ENCODE data around the gene DIRAS2.

The DIRAS2 gene

DNA sequence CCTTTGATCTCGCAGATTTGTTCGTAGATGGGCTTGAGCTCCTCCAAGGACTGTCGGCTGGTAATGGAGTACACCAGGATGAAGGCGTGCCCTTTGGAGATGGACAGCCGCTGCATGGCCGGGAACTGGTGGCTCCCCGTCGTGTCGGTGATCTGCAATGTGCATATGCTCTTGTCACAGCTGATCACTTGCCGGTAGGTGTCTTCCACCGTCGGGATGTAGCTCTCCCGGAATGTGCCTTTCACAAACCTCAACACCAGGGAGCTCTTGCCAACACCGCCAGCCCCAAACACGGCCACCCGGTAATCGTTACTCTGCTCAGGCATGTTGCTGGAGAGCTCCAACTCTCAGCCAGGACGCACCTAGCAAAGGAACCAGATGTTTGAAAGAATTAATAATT is 29.1 kb downstream of the DIRAS2 start:
- Histone ChIP-seq H3K27ac (ENCODE audit: low read length) (no peak overlapping the region), H3K9me3 (ENCODE audit: control insufficient read depth in 2 of 2, low read length in 2 of 2) (no peaks in the 10 kb centered on the region), H3K4me1 (ENCODE audit: control insufficient read depth, insufficient read depth, low read length) (no peaks in the 10 kb centered on the region), H3K27me3 (ENCODE audit: control insufficient read depth in 1 of 2, insufficient read depth in 2 of 2, low read length in 2 of 2) (no peaks in the 10 kb centered on the region), H3K9ac (ENCODE audit: low read length in 2 of 2) (no peak overlapping the region), H3K36me3 (ENCODE audit: control insufficient read depth in 2 of 2, insufficient read depth in 2 of 2, low read length in 2 of 2) (no peaks in the 10 kb centered on the region), H3K4me3 (ENCODE audit: low read length in 2 of 2) (no peak overlapping the region)

DNA sequence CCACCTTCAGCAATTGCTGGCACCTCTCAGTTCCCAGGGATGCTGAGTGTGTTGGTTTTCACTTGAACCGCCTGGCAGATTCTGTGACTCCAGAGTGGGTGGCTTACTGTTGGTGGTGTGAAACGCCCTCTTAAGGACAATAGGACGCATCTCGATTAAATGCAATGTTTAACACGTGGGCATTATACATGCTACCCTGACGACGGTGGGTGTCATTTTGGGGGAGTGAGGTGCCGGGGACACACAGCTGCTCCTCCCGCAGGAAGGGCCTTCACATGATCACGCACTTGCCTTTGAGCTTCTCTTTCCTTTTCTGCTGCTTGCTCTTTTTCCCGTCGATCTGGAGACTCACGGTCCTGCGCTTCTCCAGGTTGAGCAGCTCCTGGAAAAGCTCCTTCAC is 29.7 kb downstream of the DIRAS2 start:
- Histone ChIP-seq H3K4me3 (ENCODE audit: low read length in 2 of 2) (no peak overlapping the region), H3K4me1 (ENCODE audit: control insufficient read depth, insufficient read depth, low read length) (no peaks in the 10 kb centered on the region), H3K9ac (ENCODE audit: low read length in 2 of 2) (no peak overlapping the region), H3K9me3 (ENCODE audit: control insufficient read depth in 2 of 2, low read length in 2 of 2) (no peaks in the 10 kb centered on the region), H3K27me3 (ENCODE audit: control insufficient read depth in 1 of 2, insufficient read depth in 2 of 2, low read length in 2 of 2) (no peaks in the 10 kb centered on the region), H3K27ac (ENCODE audit: low read length) (no peak overlapping the region), H3K36me3 (ENCODE audit: control insufficient read depth in 2 of 2, insufficient read depth in 2 of 2, low read length in 2 of 2) (no peaks in the 10 kb centered on the region)

- H3K27me3 ChIP-seq (ENCODE audit: control insufficient read depth in 1 of 2, insufficient read depth in 2 of 2, low read length in 2 of 2), result peaks cover 0 to 3% of the 10 kb centered on the region in 2 donors
- H3K27ac ChIP-seq (ENCODE audit: low read length), result no peak overlapping the region
- no peaks in the 10 kb centered on the region for H3K9me3 ChIP-seq (ENCODE audit: control insufficient read depth in 2 of 2, low read length in 2 of 2)
- no peak overlapping the region for H3K9ac ChIP-seq (ENCODE audit: low read length in 2 of 2)
- H3K36me3 ChIP-seq (ENCODE audit: control insufficient read depth in 2 of 2, insufficient read depth in 2 of 2, low read length in 2 of 2), result no peaks in the 10 kb centered on the region
- H3K4me3 ChIP-seq (ENCODE audit: low read length in 2 of 2), result no peak overlapping the region
- no peaks in the 10 kb centered on the region for H3K4me1 ChIP-seq (ENCODE audit: control insufficient read depth, insufficient read depth, low read length)
Observed at GRCh38 chr9:90611568-90611967, 31.1 kb downstream of the DIRAS2 start.

DNA sequence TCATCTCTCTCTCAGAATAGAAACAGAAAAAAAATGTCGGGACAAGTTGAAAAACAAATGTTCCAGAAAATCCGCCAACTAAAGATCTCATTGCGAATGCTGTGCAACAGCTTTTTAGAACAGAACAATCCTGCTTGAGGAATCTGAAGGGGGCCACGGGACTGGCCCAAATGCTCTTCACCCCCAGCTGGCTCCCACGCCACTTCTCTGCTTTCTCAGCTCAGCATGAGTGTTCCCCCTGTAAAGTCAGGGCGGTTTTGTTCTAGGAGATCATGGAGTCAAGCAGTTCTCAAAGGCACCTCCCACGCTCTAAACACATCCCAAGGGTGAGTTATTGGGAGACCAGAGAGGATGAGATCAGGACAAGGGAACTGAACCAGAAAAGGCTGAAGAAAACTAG is 31.5 kb downstream of the DIRAS2 start:
- Histone ChIP-seq H3K4me3 (ENCODE audit: low read length in 2 of 2) (no peak overlapping the region), H3K27ac (ENCODE audit: low read length) (no peak overlapping the region)

GRCh38 chr9:90607701-90608516 is 34.7 kb downstream of the DIRAS2 start:
- no peaks in the 10 kb centered on the region for H3K9me3 ChIP-seq (ENCODE audit: control insufficient read depth in 2 of 2, low read length in 2 of 2)
- no peaks in the 10 kb centered on the region for H3K36me3 ChIP-seq (ENCODE audit: control insufficient read depth in 2 of 2, insufficient read depth in 2 of 2, low read length in 2 of 2)
- H3K4me3 ChIP-seq (ENCODE audit: low read length in 2 of 2), result no peak overlapping the region
- H3K4me1 ChIP-seq (ENCODE audit: control insufficient read depth, insufficient read depth, low read length), result no peaks in the 10 kb centered on the region
- peaks cover 0 to 3% of the 10 kb centered on the region in 2 donors for H3K27me3 ChIP-seq (ENCODE audit: control insufficient read depth in 1 of 2, insufficient read depth in 2 of 2, low read length in 2 of 2)
- no peak overlapping the region for H3K9ac ChIP-seq (ENCODE audit: low read length in 2 of 2)
- H3K27ac ChIP-seq (ENCODE audit: low read length), result no peak overlapping the region

More for the DNA sequence above, 31.5 kb downstream of the DIRAS2 start:
- H3K9ac ChIP-seq (ENCODE audit: low read length in 2 of 2), result no peak overlapping the region
- H3K9me3 ChIP-seq (ENCODE audit: control insufficient read depth in 2 of 2, low read length in 2 of 2), result no peaks in the 10 kb centered on the region
- no peaks in the 10 kb centered on the region for H3K36me3 ChIP-seq (ENCODE audit: control insufficient read depth in 2 of 2, insufficient read depth in 2 of 2, low read length in 2 of 2)
- H3K4me1 ChIP-seq (ENCODE audit: control insufficient read depth, insufficient read depth, low read length), result no peaks in the 10 kb centered on the region
- H3K27me3 ChIP-seq (ENCODE audit: control insufficient read depth in 1 of 2, insufficient read depth in 2 of 2, low read length in 2 of 2), result peaks cover 0 to 3% of the 10 kb centered on the region in 2 donors

- Histone ChIP-seq H3K4me3 (ENCODE audit: low read length in 2 of 2) (no peak overlapping the region), H3K27ac (ENCODE audit: low read length) (no peak overlapping the region), H3K9me3 (ENCODE audit: control insufficient read depth in 2 of 2, low read length in 2 of 2) (peaks cover 2 to 4% of the 10 kb centered on the region in 2 donors), H3K9ac (ENCODE audit: low read length in 2 of 2) (no peak overlapping the region), H3K27me3 (ENCODE audit: control insufficient read depth in 1 of 2, insufficient read depth in 2 of 2, low read length in 2 of 2) (peaks cover 0 to 16% of the 10 kb centered on the region in 2 donors), H3K4me1 (ENCODE audit: control insufficient read depth, insufficient read depth, low read length) (no peaks in the 10 kb centered on the region), H3K36me3 (ENCODE audit: control insufficient read depth in 2 of 2, insufficient read depth in 2 of 2, low read length in 2 of 2) (no peaks in the 10 kb centered on the region)
Observed at GRCh38 chr9:90600029-90600428, 42.6 kb downstream of the DIRAS2 start.

DNA sequence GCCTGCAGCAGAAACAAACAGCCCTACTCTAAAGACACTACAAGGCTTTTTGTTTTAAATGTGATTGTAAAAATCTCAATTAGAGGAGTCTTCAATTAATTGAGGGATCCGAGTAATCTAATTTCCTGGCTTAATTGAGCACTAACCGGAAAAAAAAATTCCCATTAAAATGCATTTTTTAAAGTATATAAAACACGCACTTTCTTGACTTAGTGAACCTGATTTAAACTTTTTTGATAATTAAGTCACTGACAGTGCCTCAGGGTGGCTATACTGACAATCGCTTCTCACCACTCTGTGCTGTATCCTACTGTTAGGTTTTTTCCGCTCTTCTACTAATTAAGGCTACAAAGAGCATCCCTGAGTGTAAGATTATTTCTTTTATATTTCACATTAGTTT is 44.4 kb downstream of the DIRAS2 start:
- Histone ChIP-seq H3K27me3 (ENCODE audit: control insufficient read depth in 1 of 2, insufficient read depth in 2 of 2, low read length in 2 of 2) (peaks cover 0 to 16% of the 10 kb centered on the region in 2 donors), H3K27ac (ENCODE audit: low read length) (no peak overlapping the region), H3K4me1 (ENCODE audit: control insufficient read depth, insufficient read depth, low read length) (no peaks in the 10 kb centered on the region), H3K9me3 (ENCODE audit: control insufficient read depth in 2 of 2, low read length in 2 of 2) (peaks cover 2 to 4% of the 10 kb centered on the region in 2 donors), H3K4me3 (ENCODE audit: low read length in 2 of 2) (no peak overlapping the region), H3K36me3 (ENCODE audit: control insufficient read depth in 2 of 2, insufficient read depth in 2 of 2, low read length in 2 of 2) (no peaks in the 10 kb centered on the region), H3K9ac (ENCODE audit: low read length in 2 of 2) (no peak overlapping the region)

GRCh38 chr9:90593646-90594045 is 49.0 kb downstream of the DIRAS2 start:
- H3K9ac ChIP-seq (ENCODE audit: low read length in 2 of 2), result no peak overlapping the region
- H3K36me3 ChIP-seq (ENCODE audit: control insufficient read depth in 2 of 2, insufficient read depth in 2 of 2, low read length in 2 of 2), result no peaks in the 10 kb centered on the region
- H3K27ac ChIP-seq (ENCODE audit: low read length), result no peak overlapping the region
- peaks cover 0 to 3% of the 10 kb centered on the region in 2 donors for H3K9me3 ChIP-seq (ENCODE audit: control insufficient read depth in 2 of 2, low read length in 2 of 2)
- H3K4me3 ChIP-seq (ENCODE audit: low read length in 2 of 2), result no peak overlapping the region
- H3K27me3 ChIP-seq (ENCODE audit: control insufficient read depth in 1 of 2, insufficient read depth in 2 of 2, low read length in 2 of 2), result peaks cover 0 to 7% of the 10 kb centered on the region in 2 donors
- H3K4me1 ChIP-seq (ENCODE audit: control insufficient read depth, insufficient read depth, low read length), result no peaks in the 10 kb centered on the region

DNA sequence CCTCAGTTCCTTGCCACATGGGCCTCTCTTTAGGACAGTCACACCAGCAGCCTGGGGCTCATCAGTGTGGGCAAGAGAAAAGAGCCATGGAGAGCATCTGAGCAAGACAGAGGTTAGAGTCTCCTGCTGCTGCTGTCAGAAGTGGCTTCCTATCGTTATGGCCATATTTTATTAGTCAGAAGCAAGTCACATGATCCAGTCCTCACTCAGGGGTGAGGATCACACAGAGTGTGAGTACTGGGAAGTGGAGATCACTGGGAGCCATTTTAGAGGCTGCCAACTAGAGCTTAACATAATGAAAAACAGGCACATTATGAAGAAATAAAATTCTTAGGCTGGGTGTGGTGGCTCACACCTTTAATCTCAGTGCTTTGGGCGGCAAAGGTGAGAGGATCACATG is 62.0 kb downstream of the DIRAS2 start:
- H3K4me3 ChIP-seq (ENCODE audit: low read length in 2 of 2), result no peak overlapping the region
- H3K36me3 ChIP-seq (ENCODE audit: control insufficient read depth in 2 of 2, insufficient read depth in 2 of 2, low read length in 2 of 2), result no peaks in the 10 kb centered on the region
- no peak overlapping the region for H3K9ac ChIP-seq (ENCODE audit: low read length in 2 of 2)

GRCh38 chr9:90579181-90579580 is 63.4 kb downstream of the DIRAS2 start:
- Histone ChIP-seq H3K4me3 (ENCODE audit: low read length in 2 of 2) (no peak overlapping the region), H3K36me3 (ENCODE audit: control insufficient read depth in 2 of 2, insufficient read depth in 2 of 2, low read length in 2 of 2) (no peaks in the 10 kb centered on the region), H3K27me3 (ENCODE audit: control insufficient read depth in 1 of 2, insufficient read depth in 2 of 2, low read length in 2 of 2) (no peaks in the 10 kb centered on the region), H3K9ac (ENCODE audit: low read length in 2 of 2) (no peak overlapping the region), H3K27ac (ENCODE audit: low read length) (no peak overlapping the region), H3K4me1 (ENCODE audit: control insufficient read depth, insufficient read depth, low read length) (no peaks in the 10 kb centered on the region), H3K9me3 (ENCODE audit: control insufficient read depth in 2 of 2, low read length in 2 of 2) (no peaks in the 10 kb centered on the region)

More for the DNA sequence above, 62.0 kb downstream of the DIRAS2 start:
- Histone ChIP-seq H3K27ac (ENCODE audit: low read length) (no peak overlapping the region), H3K9me3 (ENCODE audit: control insufficient read depth in 2 of 2, low read length in 2 of 2) (no peaks in the 10 kb centered on the region), H3K4me1 (ENCODE audit: control insufficient read depth, insufficient read depth, low read length) (no peaks in the 10 kb centered on the region), H3K27me3 (ENCODE audit: control insufficient read depth in 1 of 2, insufficient read depth in 2 of 2, low read length in 2 of 2) (no peaks in the 10 kb centered on the region)

GRCh38 chr9:90578126-90578815 is 64.4 kb downstream of the DIRAS2 start:
- Histone ChIP-seq H3K27me3 (ENCODE audit: control insufficient read depth in 1 of 2, insufficient read depth in 2 of 2, low read length in 2 of 2) (no peaks in the 10 kb centered on the region), H3K36me3 (ENCODE audit: control insufficient read depth in 2 of 2, insufficient read depth in 2 of 2, low read length in 2 of 2) (no peaks in the 10 kb centered on the region), H3K9me3 (ENCODE audit: control insufficient read depth in 2 of 2, low read length in 2 of 2) (no peaks in the 10 kb centered on the region), H3K27ac (ENCODE audit: low read length) (no peak overlapping the region), H3K4me3 (ENCODE audit: low read length in 2 of 2) (no peak overlapping the region), H3K9ac (ENCODE audit: low read length in 2 of 2) (no peak overlapping the region), H3K4me1 (ENCODE audit: control insufficient read depth, insufficient read depth, low read length) (no peaks in the 10 kb centered on the region)
